Measurements from ENCODE around the gene GRAP.

GRAP gene

GRCh38 chr17:18984273-18985114 is 62.3 kb downstream of the GRAP start:
- DNase-seq (ENCODE audit: low read depth) = no peak

GRCh38 chr17:18981642-18982424 is 64.9 kb downstream of the GRAP start:
- DNase-seq (ENCODE audit: low read depth) = no peak

GRCh38 chr17:18981335-18981641 is 65.5 kb downstream of the GRAP start:
- no peak for DNase-seq (ENCODE audit: low read depth)

- DNase-seq (ENCODE audit: low read depth) = no peak
Observed at GRCh38 chr17:18980682-18981334, 65.9 kb downstream of the GRAP start.

GRCh38 chr17:18978655-18979054 is 68.1 kb downstream of the GRAP start:
- DNase-seq (ENCODE audit: low read depth) = no peak

GRCh38 chr17:18978050-18978449 is 68.7 kb downstream of the GRAP start:
- DNase-seq (ENCODE audit: low read depth) = no peak

GRCh38 chr17:18977646-18978045 is 69.1 kb downstream of the GRAP start:
- DNase-seq (ENCODE audit: low read depth) = no peak

GRCh38 chr17:18977021-18977420 is 69.7 kb downstream of the GRAP start:
- no peak for DNase-seq (ENCODE audit: low read depth)

GRCh38 chr17:18976201-18976600 is 70.6 kb downstream of the GRAP start:
- no peak for DNase-seq (ENCODE audit: low read depth)

- no peak for DNase-seq (ENCODE audit: low read depth)
Observed at GRCh38 chr17:18975597-18975996, 71.2 kb downstream of the GRAP start.

GRCh38 chr17:18974407-18975149 is 72.2 kb downstream of the GRAP start:
- DNase-seq (ENCODE audit: low read depth) = no peak

- DNase-seq (ENCODE audit: low read depth) = no peak
Observed at GRCh38 chr17:18971801-18972200, 75.0 kb downstream of the GRAP start.

Measured in activated T-helper 1 cell treated with Interleukin-2 at 50 U/mL for 16 hours (primary cell).